PFSK-1 (cell line): ENCODE results near the gene NR3C1.

Experiments
- FOXP2 ChIP-seq: optimal IDR thresholded peaks from 2 replicates; pipeline ENCODE3; 2011; ENCODE audit warnings: borderline replicate concordance, control low read depth, inconsistent platforms; ENCODE audit not compliant: insufficient read depth; ENCODE audit errors: extremely low read length, extremely low read depth
- POLR2AphosphoS5 ChIP-seq: IDR thresholded peaks from 2 replicates; pipeline ENCODE4 v1.6.1; 2012; ENCODE audit warnings: low read depth, mild to moderate bottlenecking, control low read depth, low read length, moderate library complexity
- REST ChIP-seq, 2 experiments: IDR thresholded peaks; 2 replicates each; pipeline versions ENCODE4 v1.6.1 to v1.8.0; 2011 to 2012; ENCODE audit warnings: low read depth in 2 of 2, low read length in 2 of 2, control low read depth in 1 of 2, inconsistent platforms in 1 of 2, mild to moderate bottlenecking in 1 of 2, moderate library complexity in 1 of 2; ENCODE audit not compliant: insufficient read depth in 1 of 2
- SIN3A ChIP-seq: IDR thresholded peaks from 2 replicates; pipeline ENCODE4 v1.6.1; 2012; ENCODE audit warnings: mild to moderate bottlenecking, low read length, moderate library complexity, borderline replicate concordance; ENCODE audit not compliant: insufficient read depth
- TAF1 ChIP-seq: IDR thresholded peaks from 2 replicates; pipeline ENCODE4 v1.6.1; 2012; ENCODE audit warnings: low read length, control low read depth, borderline replicate concordance; ENCODE audit not compliant: insufficient read depth

The NR3C1 gene

DNA sequence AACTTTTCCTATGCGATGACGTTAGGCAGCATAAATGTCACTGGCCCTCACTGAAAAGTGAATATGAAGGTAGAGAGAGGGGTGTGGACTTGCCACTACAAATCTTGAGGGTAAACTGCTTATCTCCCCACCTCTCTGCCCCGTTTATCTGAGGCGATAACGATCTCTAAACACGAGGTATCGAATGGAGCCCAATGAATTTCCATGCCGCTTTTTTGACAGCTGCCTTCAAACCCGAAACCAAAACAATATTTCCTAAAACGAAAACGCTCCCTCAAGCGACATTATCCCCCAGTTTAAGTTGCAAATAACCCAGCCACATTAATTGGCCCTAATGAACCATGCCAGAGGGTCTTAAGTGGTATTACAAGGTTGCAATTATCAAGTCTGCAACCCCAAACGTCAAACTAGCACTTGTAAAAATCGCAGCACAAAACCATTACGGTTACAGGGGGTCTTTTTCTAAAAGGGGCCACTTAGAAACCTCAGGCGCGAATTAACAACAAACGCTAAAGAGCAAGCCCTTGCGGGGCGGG, 1.4 kb downstream of the NR3C1 start:
- 0 out of 2 replicates have a peak, but pooled peaks have one; percentile 62 for TF ChIP-seq SIN3A
- no peak for TF ChIP-seq FOXP2

DNA sequence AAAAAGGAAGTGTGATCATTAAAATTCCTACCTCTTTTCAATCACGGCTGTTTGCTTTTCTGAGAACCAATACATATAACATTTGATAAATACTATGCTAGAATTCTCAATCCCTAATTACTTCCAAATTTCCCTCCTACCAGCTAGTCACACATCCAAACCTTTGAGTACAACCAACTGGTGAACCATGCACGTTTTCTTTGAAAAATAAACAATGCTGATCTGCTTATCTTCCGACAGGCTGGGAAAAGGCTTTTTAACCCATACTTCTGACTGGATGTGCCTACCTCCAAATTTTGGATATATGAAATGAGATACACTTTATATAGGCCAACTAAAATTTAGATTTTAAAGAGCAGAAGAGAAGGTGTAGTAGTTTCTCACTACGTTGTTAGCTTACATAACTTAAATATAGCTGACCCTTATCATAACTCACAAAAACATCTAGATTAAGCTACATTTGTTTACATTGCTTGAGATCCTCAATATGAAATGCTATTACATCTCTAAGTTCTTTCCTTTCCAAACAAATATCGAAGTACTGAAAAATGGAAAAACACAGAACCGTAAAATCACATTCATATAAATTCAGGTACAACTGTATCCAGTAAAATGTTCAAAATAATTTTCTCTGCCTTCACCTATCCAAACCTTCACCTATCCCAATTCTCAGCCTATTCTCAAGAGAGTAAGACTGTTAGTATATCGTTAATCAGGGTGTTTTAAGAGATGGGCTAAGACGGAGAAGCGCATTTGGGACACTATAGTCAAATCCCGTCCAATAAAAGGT, 2.1 kb downstream of the NR3C1 start:
- TF ChIP-seq REST (IDR thresholded peaks at IDR 0.05; ENCODE audit: insufficient read depth in 1 of 2, low read depth in 2 of 2, low read length in 2 of 2) (no peak), POLR2AphosphoS5 (no peak), SIN3A (no peak), TAF1 (no peak), FOXP2 (no peak)

DNA sequence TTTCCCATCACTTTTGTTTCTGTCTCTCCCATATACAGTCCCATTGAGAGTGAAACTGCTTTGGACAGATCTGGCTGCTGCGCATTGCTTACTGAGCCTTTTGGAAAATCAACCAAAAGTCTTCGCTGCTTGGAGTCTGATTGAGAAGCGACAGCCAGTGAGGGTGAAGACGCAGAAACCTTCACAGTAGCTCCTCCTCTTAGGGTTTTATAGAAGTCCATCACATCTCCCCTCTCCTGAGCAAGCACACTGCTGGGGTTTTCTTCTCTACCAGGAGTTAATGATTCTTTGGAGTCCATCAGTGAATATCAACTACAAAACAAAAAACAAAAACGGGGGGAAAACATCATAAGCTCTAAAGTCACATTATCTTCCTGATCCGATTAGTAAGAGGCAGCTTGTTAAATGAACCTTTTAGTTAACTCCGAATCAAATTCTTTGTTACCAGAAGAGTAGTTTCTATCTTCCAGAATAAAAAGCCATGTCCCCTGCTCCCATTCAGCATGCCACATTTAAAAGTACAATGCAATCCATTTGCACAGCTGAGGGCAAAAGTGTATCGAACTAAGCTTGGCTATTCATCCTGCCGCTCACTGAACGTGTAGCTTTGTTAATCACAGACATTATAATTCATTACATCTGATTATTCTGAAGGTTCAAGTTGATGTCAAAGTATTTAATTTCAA, 2.8 kb downstream of the NR3C1 start:
- no peak for TF ChIP-seq POLR2AphosphoS5
- TF ChIP-seq FOXP2 = no peak
- no peak for TF ChIP-seq REST (IDR thresholded peaks at IDR 0.05; ENCODE audit: insufficient read depth in 1 of 2, low read depth in 2 of 2, low read length in 2 of 2)
- no peak for TF ChIP-seq SIN3A
- no peak for TF ChIP-seq TAF1

GRCh38 chr5:143399616-143400540, 3.6 kb downstream of the NR3C1 start:
- TF ChIP-seq REST (IDR thresholded peaks at IDR 0.05; ENCODE audit: insufficient read depth in 1 of 2, low read depth in 2 of 2, low read length in 2 of 2) (no peak), TAF1 (no peak), POLR2AphosphoS5 (no peak), FOXP2 (no peak), SIN3A (peak; percentile 46; the same call in 1 of the 2 replicates)
